ENCODE data around the gene MTNR1A.

DNA sequence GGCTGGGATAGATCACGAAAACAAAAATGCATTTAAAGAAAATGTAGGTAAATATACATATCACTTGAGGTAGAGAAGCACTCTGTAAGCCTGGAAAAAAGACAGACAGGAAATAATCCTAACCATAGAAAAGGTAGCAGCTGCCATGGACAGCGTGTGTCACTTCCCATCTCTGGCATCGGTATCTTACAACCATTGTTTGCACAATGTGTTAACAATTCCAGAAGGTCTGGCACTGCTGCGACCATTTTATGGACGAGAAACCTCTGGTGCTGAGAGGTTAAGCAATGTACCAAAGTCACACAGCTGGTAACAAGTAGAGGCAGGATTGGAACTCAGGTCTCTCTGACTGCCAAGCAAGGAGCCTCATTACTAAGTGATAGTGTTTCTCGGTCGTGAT lies 1.7 kb upstream of the MTNR1A start:
- TF ChIP-seq, protein P1, sequence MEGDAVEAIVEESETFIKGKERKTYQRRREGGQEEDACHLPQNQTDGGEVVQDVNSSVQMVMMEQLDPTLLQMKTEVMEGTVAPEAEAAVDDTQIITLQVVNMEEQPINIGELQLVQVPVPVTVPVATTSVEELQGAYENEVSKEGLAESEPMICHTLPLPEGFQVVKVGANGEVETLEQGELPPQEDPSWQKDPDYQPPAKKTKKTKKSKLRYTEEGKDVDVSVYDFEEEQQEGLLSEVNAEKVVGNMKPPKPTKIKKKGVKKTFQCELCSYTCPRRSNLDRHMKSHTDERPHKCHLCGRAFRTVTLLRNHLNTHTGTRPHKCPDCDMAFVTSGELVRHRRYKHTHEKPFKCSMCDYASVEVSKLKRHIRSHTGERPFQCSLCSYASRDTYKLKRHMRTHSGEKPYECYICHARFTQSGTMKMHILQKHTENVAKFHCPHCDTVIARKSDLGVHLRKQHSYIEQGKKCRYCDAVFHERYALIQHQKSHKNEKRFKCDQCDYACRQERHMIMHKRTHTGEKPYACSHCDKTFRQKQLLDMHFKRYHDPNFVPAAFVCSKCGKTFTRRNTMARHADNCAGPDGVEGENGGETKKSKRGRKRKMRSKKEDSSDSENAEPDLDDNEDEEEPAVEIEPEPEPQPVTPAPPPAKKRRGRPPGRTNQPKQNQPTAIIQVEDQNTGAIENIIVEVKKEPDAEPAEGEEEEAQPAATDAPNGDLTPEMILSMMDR (IDR thresholded peaks at IDR 0.05) = no peak
- TF ChIP-seq POLR2A (IDR thresholded peaks at IDR 0.05) = no peak

Data from thyroid gland (tissue), 4 donors.